PFSK-1 (cell line): ENCODE results near the gene PPM1H.

Source experiments
- FOXP2 ChIP-seq: optimal IDR thresholded peaks from 2 replicates; pipeline ENCODE3; 2011; ENCODE audit warnings: borderline replicate concordance, control low read depth, inconsistent platforms; ENCODE audit not compliant: insufficient read depth; ENCODE audit errors: extremely low read length, extremely low read depth
- POLR2AphosphoS5 ChIP-seq: IDR thresholded peaks from 2 replicates; pipeline ENCODE4 v1.6.1; 2012; ENCODE audit warnings: low read depth, mild to moderate bottlenecking, control low read depth, low read length, moderate library complexity
- REST ChIP-seq, 2 experiments: IDR thresholded peaks; 2 replicates each; pipeline versions ENCODE4 v1.6.1 to v1.8.0; 2011 to 2012; ENCODE audit warnings: low read depth in 2 of 2, low read length in 2 of 2, control low read depth in 1 of 2, inconsistent platforms in 1 of 2, mild to moderate bottlenecking in 1 of 2, moderate library complexity in 1 of 2; ENCODE audit not compliant: insufficient read depth in 1 of 2
- SIN3A ChIP-seq: IDR thresholded peaks from 2 replicates; pipeline ENCODE4 v1.6.1; 2012; ENCODE audit warnings: mild to moderate bottlenecking, low read length, moderate library complexity, borderline replicate concordance; ENCODE audit not compliant: insufficient read depth
- TAF1 ChIP-seq: IDR thresholded peaks from 2 replicates; pipeline ENCODE4 v1.6.1; 2012; ENCODE audit warnings: low read length, control low read depth, borderline replicate concordance; ENCODE audit not compliant: insufficient read depth

The PPM1H gene

DNA sequence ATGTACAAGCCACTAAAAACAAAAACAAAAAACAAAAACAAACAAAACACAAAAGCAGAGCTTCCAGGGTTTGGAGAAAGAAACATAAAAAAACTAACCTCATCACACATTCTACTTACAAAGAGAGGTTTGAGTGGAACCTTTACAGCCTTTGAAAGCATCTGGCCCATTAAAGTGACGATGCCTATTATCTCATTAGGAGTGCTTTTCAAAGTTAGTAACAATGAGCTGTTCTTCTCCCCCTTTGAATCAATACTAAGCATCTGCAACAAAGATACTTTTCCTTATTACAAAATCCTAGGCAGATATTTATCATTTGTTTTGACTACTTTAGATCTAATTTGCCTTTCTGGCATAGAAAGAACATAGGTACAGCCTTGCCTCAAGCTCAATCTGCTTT, 217.3 kb downstream of the PPM1H start:
- TF ChIP-seq FOXP2: no peak
- TF ChIP-seq POLR2AphosphoS5: no peak
- no peak for TF ChIP-seq TAF1
- TF ChIP-seq REST (IDR thresholded peaks at IDR 0.05; ENCODE audit: insufficient read depth in 1 of 2, low read depth in 2 of 2, low read length in 2 of 2): no peak

DNA sequence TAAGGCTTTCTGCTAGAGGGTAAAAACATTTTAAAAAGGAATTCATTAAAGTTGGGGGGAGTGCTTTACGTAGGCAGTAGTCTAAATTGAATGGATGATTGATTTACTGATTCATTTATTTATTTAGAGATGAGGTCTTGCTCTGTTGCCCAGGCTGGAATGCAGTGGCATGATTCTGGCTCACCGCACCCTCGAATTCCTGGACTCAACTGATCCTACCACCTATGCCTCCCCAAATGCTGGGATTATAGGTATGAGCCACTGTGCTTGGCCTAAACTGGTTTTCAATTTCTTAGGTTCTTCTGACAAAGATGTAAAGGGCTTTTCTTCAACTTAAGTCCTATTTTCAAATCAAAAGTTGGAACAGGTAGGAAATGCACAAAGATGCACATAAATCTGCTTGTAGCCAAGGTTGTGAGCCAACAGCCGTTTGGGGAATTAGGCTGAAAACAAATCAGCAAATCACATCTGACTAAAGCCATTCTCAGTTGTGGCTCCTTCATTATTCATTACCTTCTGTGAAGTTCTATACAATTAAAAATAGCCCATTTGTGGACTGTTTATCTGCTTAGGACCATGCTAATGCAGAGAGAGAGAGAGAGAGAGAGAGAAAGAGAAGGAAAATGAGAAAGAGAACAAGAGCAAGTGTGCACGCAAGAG, 218.0 kb downstream of the PPM1H start:
- TF ChIP-seq TAF1: no peak
- TF ChIP-seq REST (IDR thresholded peaks at IDR 0.05; ENCODE audit: insufficient read depth in 1 of 2, low read depth in 2 of 2, low read length in 2 of 2): no peak
- no peak for TF ChIP-seq SIN3A

DNA sequence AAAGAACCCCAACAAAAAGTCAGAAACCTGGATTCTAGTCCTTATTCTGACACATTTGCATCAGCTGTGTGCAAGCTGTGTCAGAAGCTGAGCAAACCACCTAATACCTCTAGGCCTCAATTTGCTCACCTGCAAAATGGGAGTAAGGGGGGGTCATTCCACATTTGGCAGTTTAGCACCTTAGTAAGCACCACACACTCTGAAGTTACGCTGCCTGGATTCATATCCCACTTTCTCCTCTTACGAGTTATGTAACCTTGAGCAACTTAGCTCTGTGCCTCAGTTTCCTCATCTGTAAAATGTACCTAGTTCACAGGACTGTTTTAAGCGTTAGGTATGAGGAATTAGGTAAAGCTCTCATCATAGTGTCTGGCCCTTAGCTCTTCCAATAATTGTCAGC, 218.9 kb downstream of the PPM1H start:
- TF ChIP-seq REST (IDR thresholded peaks at IDR 0.05; ENCODE audit: insufficient read depth in 1 of 2, low read depth in 2 of 2, low read length in 2 of 2) (no peak), SIN3A (no peak), TAF1 (no peak), POLR2AphosphoS5 (no peak), FOXP2 (no peak)

- TF ChIP-seq FOXP2 (peak; percentile 39), SIN3A (no peak), TAF1 (no peak), POLR2AphosphoS5 (no peak), REST (IDR thresholded peaks at IDR 0.05; ENCODE audit: insufficient read depth in 1 of 2, low read depth in 2 of 2, low read length in 2 of 2) (no peak)
Observed at GRCh38 chr12:62714774-62715721, 219.9 kb downstream of the PPM1H start.
